ENCODE results near the gene HES5.
A peak's percentile ranks its signal among the peaks of the same experiment; 100 is the strongest.

The HES5 gene

GRCh38 chr1:2501041-2501819, 28.8 kb downstream of the HES5 start:
- DNase-seq (ENCODE audit: low read depth in 2 of 2) = no peak

- no peak for DNase-seq (ENCODE audit: low read depth in 2 of 2)
These were observed 30.0 kb downstream of the HES5 start for GRCh38 chr1:2499986-2500596.

GRCh38 chr1:2499260-2499659, 30.8 kb downstream of the HES5 start:
- no peak for DNase-seq (ENCODE audit: low read depth in 2 of 2)

- no peak for DNase-seq (ENCODE audit: low read depth in 2 of 2)
These were observed 31.4 kb downstream of the HES5 start for GRCh38 chr1:2498648-2499047.

- no peak for DNase-seq (ENCODE audit: low read depth in 2 of 2)
These were observed 32.2 kb downstream of the HES5 start for GRCh38 chr1:2497891-2498290.

- DNase-seq (ENCODE audit: low read depth in 2 of 2) = no peak
These were observed 33.3 kb downstream of the HES5 start for GRCh38 chr1:2496746-2497145.

GRCh38 chr1:2496087-2496622, 33.9 kb downstream of the HES5 start:
- DNase-seq (ENCODE audit: low read depth in 2 of 2) = peak in 1 of 2 donors; percentile 15

GRCh38 chr1:2495546-2495945, 34.5 kb downstream of the HES5 start:
- no peak for DNase-seq (ENCODE audit: low read depth in 2 of 2)

- DNase-seq (ENCODE audit: low read depth in 2 of 2) = no peak
These were observed 35.0 kb downstream of the HES5 start for GRCh38 chr1:2495026-2495425.

GRCh38 chr1:2494323-2494693, 35.8 kb downstream of the HES5 start:
- DNase-seq (ENCODE audit: low read depth in 2 of 2) = no peak

GRCh38 chr1:2493691-2494322, 36.3 kb downstream of the HES5 start:
- DNase-seq (ENCODE audit: low read depth in 2 of 2) = no peak

- no peak for DNase-seq (ENCODE audit: low read depth in 2 of 2)
These were observed 36.8 kb downstream of the HES5 start for GRCh38 chr1:2493218-2493617.

- DNase-seq (ENCODE audit: low read depth in 2 of 2) = no peak
These were observed 38.0 kb downstream of the HES5 start for GRCh38 chr1:2492091-2492490.

- no peak for DNase-seq (ENCODE audit: low read depth in 2 of 2)
These were observed 40.4 kb downstream of the HES5 start for GRCh38 chr1:2489615-2490014.

- DNase-seq (ENCODE audit: low read depth in 2 of 2) = no peak
These were observed 41.4 kb downstream of the HES5 start for GRCh38 chr1:2488688-2489087.

- no peak for DNase-seq (ENCODE audit: low read depth in 2 of 2)
These were observed 43.5 kb downstream of the HES5 start for GRCh38 chr1:2486558-2486957.

GRCh38 chr1:2486041-2486440, 44.0 kb downstream of the HES5 start:
- no peak for DNase-seq (ENCODE audit: low read depth in 2 of 2)

GRCh38 chr1:2483970-2484369, 46.1 kb downstream of the HES5 start:
- no peak for DNase-seq (ENCODE audit: low read depth in 2 of 2)

- DNase-seq (ENCODE audit: low read depth in 2 of 2) = no peak
These were observed 47.0 kb downstream of the HES5 start for GRCh38 chr1:2483026-2483425.

GRCh38 chr1:2482588-2482987, 47.5 kb downstream of the HES5 start:
- DNase-seq (ENCODE audit: low read depth in 2 of 2) = no peak

- no peak for DNase-seq (ENCODE audit: low read depth in 2 of 2)
These were observed 48.2 kb downstream of the HES5 start for GRCh38 chr1:2481885-2482284.

GRCh38 chr1:2480986-2481364, 49.1 kb downstream of the HES5 start:
- no peak for DNase-seq (ENCODE audit: low read depth in 2 of 2)
